Stimulated activated CD4-positive, alpha-beta T cell treated with anti-CD3 and anti-CD28 coated beads, Interleukin-12 subunit alpha, Interleukin-12 subunit beta, amount 100 ng/mL, for 4 hours (primary cell): Measurements from ENCODE around the gene MFSD2A.
"Not testable (repeated sequence)": the region's sequence is repeated elsewhere in the genome, so short reads cannot be mapped to it uniquely, and the experiment has no call there.

Source experiments
- DNase-seq: peaks from one replicate; pipeline ENCODE4 v3.0.0-alpha.2; 2020

Gene MFSD2A

GRCh38 chr1:40007481-40008034 lies 52.6 kb downstream of the MFSD2A start:
- DNase-seq = not testable (repeated sequence)

DNA sequence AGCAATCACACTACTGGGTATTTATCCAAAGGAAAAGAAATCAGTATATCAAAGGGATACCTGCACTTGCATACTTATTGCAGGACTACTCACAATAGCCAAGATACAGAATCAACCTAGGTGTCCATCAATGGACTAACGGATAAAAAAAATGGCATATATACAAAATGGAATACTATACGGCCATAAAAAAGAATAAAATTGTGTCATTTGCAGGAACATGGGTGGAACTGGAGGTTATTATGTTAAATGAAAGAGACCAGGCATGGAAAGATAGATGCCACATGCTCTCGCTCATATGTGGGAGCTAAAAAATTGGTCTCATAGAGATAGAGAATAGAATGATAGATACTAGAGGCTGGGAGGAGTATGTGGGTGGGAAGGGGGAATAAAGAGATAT lies 56.3 kb downstream of the MFSD2A start:
- DNase-seq = no peak

DNA sequence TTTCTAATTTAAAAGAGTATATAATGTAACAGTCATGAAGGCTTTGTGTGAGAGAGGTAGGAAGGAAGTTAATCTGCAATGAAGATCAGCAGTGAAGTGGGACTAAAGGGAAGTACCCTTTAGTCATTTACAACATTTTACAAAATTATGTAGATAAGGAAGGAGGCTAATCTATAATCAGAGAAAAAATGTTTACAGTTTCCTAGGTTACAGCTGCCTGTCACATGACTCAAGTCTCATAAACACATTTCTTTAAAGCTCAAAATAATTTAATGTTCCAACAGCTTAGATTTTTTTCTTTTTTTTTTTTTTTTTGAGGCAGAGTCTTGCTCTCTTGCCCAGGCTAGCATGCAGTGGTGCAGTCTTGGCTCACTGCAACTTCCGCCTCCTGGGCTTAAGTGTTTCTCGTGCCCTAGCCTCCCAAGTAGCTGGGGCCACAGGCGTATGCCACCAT lies 59.3 kb downstream of the MFSD2A start:
- no peak for DNase-seq

DNA sequence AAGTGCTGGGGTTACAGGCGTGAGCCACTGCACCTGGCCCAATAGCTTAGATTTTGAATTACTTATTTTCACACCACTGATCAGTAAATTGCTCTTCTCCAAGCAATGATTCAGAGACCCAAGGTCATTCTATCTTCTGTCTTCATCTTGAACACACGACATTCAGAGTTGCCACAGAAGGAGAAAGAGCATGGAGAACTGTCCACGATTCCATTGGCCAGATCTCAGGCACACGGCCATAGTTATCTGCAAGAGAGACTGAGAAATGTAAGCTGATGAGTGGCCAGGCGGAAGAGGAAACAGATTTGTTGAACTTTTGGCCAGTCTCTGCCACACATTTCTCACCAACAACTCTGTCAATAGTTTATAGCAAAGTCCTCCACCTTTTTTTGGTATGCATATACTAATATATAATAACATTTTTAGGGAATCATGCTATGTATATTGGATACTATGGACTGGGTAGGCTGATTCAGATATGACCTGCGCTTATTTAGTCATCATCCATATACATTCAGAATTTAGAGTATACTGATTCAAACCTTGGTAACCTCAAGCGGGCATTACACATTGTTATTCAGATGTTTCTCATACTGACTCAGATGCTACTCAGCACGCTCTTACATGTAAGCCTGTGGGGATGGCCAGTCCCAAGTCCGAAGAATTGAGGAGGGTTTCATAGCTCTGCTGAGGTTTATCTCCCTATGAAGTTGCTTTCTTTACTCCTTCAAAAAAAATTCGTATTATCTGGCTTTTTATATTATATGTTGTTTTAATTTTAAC lies 60.1 kb downstream of the MFSD2A start:
- no peak for DNase-seq

- no peak for DNase-seq
These were observed 63.1 kb downstream of the MFSD2A start for GRCh38 chr1:40017951-40018575.
